Amniotic epithelial cell (primary cell): ENCODE measurements around the gene CABP5.
"Not testable (repeated sequence)": the region's sequence is repeated elsewhere in the genome, so short reads cannot be mapped to it uniquely, and the experiment has no call there.

ENCODE experiments used
- DNase-seq: peaks from one replicate; pipeline ENCODE4 v3.0.0-alpha.2; 2010; ENCODE audit warnings: low read depth

CABP5 gene

GRCh38 chr19:48043675-48044258 lies at the start of gene CABP5:
TSS of gene CABP5 (minus strand) at chr19:48044079. CDS start at chr19:48043922, 157 bp downstream.
- no peak for DNase-seq

GRCh38 chr19:48091111-48091718 lies 47.3 kb upstream of the CABP5 start:
- peak; percentile 48 for DNase-seq

DNA sequence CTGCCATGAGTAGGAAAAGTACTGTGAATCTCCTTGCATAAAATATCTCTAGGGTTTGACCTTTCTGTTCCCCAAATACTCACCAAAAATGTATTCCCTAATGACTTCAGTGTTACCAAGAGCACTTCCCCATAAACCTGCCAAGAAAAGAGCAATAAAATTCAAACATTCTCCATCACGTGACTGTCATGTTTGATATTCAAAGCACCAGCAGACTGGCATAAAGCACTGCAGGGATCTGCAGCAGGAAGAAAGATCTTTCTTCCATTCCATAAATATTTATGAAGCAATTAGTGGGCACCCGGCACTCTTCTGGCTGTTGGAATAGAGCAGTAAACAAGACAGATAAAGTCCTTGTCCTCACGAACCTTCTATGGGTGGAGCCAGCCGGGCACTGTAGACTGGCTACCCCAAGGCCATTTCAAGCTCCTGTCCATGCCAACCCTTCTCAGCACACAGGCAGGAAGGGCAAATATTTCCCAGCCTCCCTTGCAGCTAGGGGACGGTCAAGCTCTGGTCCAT lies 46.5 kb upstream of the CABP5 start:
- no peak for DNase-seq

DNA sequence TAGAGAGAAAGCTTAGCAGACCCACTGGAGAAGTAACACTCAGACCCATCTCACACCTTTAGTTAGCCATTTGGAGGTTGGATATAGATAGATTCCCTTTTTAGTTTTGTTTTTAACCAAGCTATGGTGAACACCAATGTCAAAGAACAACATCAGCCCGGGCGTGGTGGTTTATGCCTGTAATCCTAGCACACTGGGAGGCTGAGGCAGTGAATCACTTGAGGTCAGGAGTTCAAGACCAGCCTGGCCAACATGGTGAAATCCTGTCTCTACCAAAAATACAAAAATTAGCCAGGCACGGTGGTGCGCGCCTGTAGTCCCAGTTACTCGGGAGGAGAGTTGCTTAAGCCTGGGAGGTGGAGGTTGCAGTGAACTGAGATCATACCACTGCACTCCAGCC lies 45.1 kb upstream of the CABP5 start:
- DNase-seq: not testable (repeated sequence)

DNA sequence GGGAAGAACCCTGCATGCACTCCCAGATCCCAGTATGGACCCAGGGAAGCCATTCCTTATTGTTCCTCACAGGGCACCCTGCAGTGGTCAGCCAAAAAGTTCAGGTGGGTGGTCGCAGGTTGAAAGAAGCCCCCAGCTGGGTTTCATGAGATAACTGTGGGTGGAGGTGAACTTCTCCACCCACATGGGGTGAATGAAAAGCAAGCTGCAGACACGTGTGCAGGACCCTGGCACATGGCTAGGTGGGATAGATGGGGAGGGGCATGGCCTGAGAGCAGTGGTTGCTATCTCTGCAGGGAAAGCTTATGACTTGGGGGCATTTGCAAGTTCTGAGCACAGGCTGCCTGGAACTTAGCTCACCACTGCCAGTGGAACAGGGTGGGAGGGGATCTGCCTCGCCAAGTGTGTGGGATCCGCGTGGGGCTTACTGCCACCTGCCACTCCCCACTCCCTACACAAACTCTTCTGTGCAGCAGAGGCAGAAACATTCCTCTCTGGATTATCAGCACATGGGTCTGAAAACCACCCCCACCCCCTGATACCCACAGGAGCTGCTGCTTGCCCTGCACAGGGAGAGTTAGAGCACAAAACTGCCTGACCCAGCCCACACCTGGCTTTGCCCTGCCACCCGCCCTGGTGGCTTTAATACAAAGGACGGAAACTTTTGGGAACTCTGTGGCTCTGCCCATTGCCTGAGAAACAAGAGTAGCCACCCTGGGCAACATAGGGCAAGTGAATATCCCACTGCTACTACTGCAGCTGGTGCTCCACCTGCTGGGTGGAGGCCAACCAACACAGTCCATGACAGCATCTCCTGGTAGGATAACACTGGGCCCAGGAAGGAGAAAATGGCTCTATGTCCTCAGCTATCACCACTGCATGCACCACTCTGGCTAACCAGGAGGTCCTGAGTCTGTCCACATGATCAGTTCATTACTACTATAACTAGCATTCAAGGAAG lies 42.3 kb upstream of the CABP5 start:
- no peak for DNase-seq

- no peak for DNase-seq
Observed at GRCh38 chr19:48085076-48085475, 41.2 kb upstream of the CABP5 start.

- no peak for DNase-seq
Observed at GRCh38 chr19:48081106-48081505, 37.2 kb upstream of the CABP5 start.

DNA sequence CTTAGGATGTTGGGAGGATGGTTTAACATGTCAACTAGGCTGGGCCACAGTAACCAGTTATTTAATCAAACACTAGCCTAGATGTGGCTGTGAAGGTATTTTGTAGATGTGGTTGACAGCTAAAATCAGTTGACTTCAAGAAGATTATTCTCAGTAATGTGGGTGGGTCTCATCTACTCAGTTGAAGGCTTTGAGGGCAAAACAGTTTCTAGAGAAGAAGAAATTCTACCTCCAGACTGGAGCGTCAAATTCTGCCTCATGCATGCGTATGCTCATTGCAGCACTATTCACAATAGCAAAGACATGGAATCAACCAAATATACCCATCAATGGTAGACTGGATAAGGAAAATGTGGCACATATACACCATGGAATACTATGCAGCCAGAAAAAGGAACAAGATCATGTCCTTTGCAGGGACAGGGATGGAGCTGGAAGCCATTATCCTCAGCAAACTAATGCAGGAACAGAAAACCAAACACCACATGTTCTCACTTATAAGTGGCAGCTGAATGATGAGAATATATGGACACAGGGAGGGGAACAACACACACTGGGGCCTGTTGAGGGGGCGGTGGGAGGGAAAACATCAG lies 26.4 kb upstream of the CABP5 start:
- DNase-seq: not testable (repeated sequence)

DNA sequence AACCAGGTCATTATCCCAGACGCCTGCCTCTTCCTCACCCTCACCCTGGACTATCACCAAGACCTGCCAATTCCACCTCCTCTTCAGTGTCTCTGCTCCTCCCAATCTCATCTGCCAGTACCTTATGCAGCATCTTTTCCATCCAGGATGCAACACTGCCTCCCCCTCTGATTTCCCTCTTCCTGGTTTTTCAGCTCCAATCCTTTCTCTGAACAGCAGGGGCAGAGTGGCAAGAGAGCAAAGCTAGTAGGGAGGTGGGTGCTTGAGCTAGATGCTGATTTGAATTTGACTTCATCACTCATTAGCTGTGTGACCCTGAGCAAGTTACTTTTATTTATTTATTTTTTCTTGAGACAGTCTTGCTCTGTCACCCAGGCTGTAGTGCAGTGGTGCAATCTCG lies 25.6 kb upstream of the CABP5 start:
- no peak for DNase-seq

- peak; percentile 15 for DNase-seq
Observed at GRCh38 chr19:48064509-48064908, 20.6 kb upstream of the CABP5 start.

DNA sequence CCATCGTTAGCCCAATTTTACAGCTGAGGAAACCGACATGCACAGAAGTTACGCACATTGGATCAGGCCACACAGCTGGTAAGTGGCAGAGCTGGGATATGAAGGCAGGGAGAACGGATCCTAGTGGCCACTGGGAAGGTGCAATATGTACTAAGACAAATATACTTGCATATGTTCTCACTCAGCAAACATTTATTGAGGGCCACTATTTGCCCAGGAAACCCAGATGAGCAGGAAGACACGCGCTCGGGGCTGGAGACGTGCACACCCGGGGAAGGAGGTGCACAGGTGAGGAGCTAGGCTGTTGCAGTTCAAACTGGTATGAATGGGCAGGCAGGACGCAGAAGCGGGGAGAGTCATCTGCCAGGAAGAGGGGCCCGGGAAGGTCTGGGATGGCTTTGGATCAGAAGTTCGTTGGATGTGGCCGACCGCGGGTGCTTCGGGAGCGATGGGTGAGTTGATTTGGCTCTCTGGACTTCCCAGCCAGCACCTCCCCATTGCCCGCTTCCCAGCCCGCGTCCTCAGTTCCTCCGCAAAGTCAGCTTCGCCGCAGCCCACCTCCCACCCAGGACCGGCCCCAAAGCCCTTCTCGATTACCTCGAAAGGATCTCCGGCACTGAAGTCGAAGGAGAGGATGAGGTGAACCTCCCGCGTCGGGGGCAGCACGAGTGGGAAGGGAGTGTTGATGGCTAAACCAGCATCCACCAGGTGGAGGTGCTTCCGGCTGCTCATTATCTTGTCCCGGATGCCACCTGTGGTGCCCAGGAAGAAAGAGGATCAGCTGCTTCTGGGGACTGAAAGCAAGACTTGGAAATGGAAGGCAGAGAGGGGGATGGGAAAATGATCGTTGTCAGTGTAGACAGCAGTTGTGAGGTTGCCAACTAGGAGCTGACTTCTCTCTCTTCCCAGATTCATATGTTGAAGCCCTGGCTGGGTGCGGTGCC lies 17.8 kb upstream of the CABP5 start:
- no peak for DNase-seq

DNA sequence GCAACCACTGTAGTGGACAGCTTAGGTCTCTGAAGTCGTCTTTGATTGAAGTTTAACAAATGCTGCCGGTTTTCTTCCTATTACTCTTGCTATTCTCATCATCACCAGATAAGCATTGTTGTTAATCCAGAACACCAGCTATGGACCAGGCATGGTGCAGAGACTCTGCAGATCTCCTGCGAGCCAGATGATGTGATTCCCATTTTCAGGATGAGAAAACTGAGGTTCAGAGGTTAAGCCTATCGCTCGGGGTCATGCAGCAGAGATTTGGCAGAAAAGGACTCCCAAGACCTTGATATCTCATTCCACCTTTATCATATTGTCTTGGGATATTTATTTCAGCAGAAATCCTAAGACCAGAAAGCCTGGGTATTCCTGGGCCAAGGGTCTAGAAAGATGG lies 16.5 kb upstream of the CABP5 start:
- DNase-seq: no peak

- DNase-seq: no peak
Observed at GRCh38 chr19:48059331-48059730, 15.5 kb upstream of the CABP5 start.

- DNase-seq: no peak
Observed at GRCh38 chr19:48053856-48054255, 10.0 kb upstream of the CABP5 start.

DNA sequence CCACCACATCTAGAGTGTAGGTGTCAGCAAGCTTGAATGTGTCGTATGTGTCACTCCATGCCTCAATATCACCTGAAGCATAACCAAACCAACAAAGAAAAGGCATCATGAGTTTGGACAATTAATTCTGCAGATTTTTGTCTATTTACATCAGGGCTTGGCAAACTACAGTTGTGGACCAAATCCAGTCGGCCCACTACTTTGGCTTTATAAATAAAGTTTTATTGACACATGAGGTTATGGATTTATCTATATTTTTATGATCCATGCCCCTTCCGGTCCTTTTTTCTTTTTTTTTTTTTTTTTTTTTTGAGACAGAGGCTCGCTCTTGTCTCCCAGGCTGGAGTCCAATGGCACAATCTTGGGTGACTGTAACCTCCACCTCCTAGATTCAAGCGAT lies 9.2 kb upstream of the CABP5 start:
- no peak for DNase-seq

- no peak for DNase-seq
Observed at GRCh38 chr19:48051335-48052033, 7.6 kb upstream of the CABP5 start.

GRCh38 chr19:48044561-48044960 lies 682 bp upstream of the CABP5 start:
- DNase-seq: no peak

DNA sequence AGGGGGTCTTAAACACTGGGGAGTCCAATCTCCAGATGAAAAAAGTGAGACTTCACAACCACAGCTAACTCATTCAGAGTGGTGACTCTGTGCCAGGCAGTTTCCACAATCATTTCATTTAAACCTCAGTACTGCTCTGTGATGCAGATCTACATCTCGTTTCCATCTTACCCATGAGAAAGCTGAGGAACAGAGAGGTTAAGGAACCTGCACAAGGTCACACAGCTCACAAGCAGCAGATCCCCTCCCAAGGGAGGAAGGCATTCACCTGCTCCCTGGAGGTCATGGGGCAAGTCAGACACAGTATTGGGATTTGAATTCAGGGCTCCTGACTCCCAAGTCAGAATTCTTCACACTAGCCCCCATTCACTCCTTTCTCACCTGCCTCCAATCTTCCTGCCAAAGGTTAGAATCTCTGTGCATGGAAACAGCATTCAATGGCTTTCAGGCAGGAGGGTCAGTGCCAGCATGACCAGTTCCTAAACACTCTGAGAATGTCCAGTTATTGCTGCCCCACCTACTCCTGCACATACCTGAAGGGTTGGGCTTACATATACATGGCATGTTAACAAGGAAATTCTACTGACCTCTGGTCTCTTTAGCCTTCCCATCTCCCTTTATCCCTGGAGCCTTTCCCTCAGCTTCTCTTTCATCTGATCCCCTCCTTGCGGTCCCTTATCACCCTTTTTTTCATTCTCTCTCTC lies 1.9 kb downstream of the CABP5 start:
- no peak for DNase-seq

GRCh38 chr19:48036765-48037164 lies 7.1 kb downstream of the CABP5 start:
- no peak for DNase-seq

DNA sequence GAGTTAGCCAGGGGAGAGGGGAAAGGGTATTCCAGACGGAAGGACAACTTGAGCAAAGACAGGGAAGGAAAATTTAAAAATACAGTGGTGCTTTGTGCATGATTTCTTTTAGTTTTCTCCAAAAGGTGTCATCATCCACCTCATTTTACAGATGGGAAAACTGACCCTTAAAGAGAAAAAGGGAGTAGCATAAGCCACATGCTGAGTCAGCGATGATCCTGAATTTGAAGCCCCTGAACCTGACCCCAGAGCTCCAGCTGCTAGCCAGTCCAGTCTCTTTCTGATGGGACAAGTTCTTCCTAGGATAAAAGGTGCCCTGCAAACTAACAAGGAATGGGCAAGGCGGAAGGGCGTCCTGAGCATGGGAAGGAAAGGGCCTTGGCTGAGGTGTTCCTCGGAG lies 10.3 kb downstream of the CABP5 start:
- no peak for DNase-seq
